SK-N-SH (cell line): ENCODE data around the gene SPECC1L. TPM values are rescaled to one million over a fixed set of nuclear protein-coding genes. Genes with fewer than 3 reads are reported as not detected.

Experiments
- CTCF ChIA-PET: fragments of 300-600, 350-600 bp; formaldehyde crosslinking; extraction: SDS; loops from one replicate; lab custom pipeline; 2021; lab: Yijun Ruan, JAX
- POLR2A ChIA-PET: fragments of 350-600 bp; sonication (Branson Sonifier 250); formaldehyde crosslinking; extraction: SDS; loops from one replicate; lab custom pipeline; 2020; ENCODE audit warnings: antibody characterized with exemption, inconsistent platforms; lab: Yijun Ruan, JAX
- DNase-seq: peaks from one replicate; pipeline ENCODE4 v3.0.0; 2012
- H2AFZ ChIP-seq: fragments of 200-600 bp; sonication (generic); 2 replicates; pipeline ENCODE4 v1.8.1; 2016; ENCODE audit warnings: antibody characterized with exemption, mild to moderate bottlenecking, low read depth
- H3F3A ChIP-seq: fragments of 200-600 bp; sonication (generic); replicated peaks from 2 replicates; pipeline ENCODE3; 2016; ENCODE audit warnings: antibody characterized with exemption, mild to moderate bottlenecking; ENCODE audit not compliant: insufficient read depth
- H3K27ac ChIP-seq, 2 experiments: fragments of 200-500 bp in 1 of 2; fragments of 200-600 bp in 1 of 2; sonication (Bioruptor generic) in 1 of 2; sonication (generic), shearing (Covaris generic) in 1 of 2; 2 replicates each; pipeline versions ENCODE4 v1.5.1 to v1.6.1; 2014 to 2016; ENCODE audit warnings: low read depth in 2 of 2, inconsistent platforms in 1 of 2, low read length in 1 of 2, mild to moderate bottlenecking in 1 of 2, mixed read lengths in 1 of 2
- H3K27me3 ChIP-seq: fragments of 200-600 bp; sonication (generic), shearing (Covaris generic); 2 replicates; pipeline ENCODE4 v1.6.1; 2016; ENCODE audit warnings: mixed run types; ENCODE audit not compliant: insufficient read depth
- H3K36me3 ChIP-seq, 2 experiments: fragments of 200-500 bp in 1 of 2; fragments of 200-600 bp in 1 of 2; sonication (Bioruptor generic) in 1 of 2; sonication (generic) in 1 of 2; replicated peaks in 1 of 2; 2 replicates each; pipeline versions ENCODE3 to v1.5.1; 2014 to 2016; ENCODE audit warnings: low read length in 1 of 2, mild to moderate bottlenecking in 1 of 2; ENCODE audit not compliant: insufficient read depth in 2 of 2, control insufficient read depth in 1 of 2
- H3K4me1 ChIP-seq, 2 experiments: fragments of 200-500 bp in 1 of 2; fragments of 200-600 bp in 1 of 2; sonication (Bioruptor generic) in 1 of 2; sonication (generic), shearing (Covaris generic) in 1 of 2; 2 replicates each; pipeline versions ENCODE4 v1.5.1 to v1.6.1; 2014 to 2016; ENCODE audit warnings: low read depth in 1 of 2, low read length in 1 of 2, mixed run types in 1 of 2; ENCODE audit not compliant: insufficient read depth in 2 of 2, control insufficient read depth in 1 of 2
- H3K4me2 ChIP-seq: fragments of 200-600 bp; sonication (generic), shearing (Covaris generic); 2 replicates; pipeline ENCODE4 v1.6.1; 2017; ENCODE audit warnings: mixed run types
- H3K4me3 ChIP-seq, 2 experiments: fragments of 200-500 bp in 1 of 2; fragments of 200-600 bp in 1 of 2; sonication (Bioruptor generic) in 1 of 2; sonication (generic), shearing (Covaris generic) in 1 of 2; 2 replicates each; pipeline versions ENCODE4 v1.5.1 to v1.8.1; 2014 to 2016; ENCODE audit warnings: low read depth in 2 of 2, inconsistent platforms in 1 of 2, low read length in 1 of 2, mild to moderate bottlenecking in 1 of 2, mixed read lengths in 1 of 2, moderate library complexity in 1 of 2
- H3K79me2 ChIP-seq: fragments of 200-600 bp; sonication (generic); 2 replicates; pipeline ENCODE4 v1.8.1; 2017; ENCODE audit warnings: mild to moderate bottlenecking; ENCODE audit not compliant: insufficient read depth
- H3K9ac ChIP-seq: fragments of 200-600 bp; sonication (generic); 2 replicates; pipeline ENCODE4 v1.6.1; 2017; ENCODE audit warnings: mixed run types
- H3K9me2 ChIP-seq: fragments of 200-600 bp; sonication (generic); 2 replicates; pipeline ENCODE4 v1.6.1; 2017; ENCODE audit warnings: mixed run types
- H3K9me3 ChIP-seq: fragments of 200-600 bp; sonication (generic); 2 replicates; pipeline ENCODE4 v1.6.1; 2017; ENCODE audit warnings: mixed run types, mild to moderate bottlenecking, moderate library complexity
- H4K20me1 ChIP-seq: fragments of 200-600 bp; sonication (generic); 2 replicates; pipeline ENCODE4 v1.6.1; 2017; ENCODE audit warnings: mild to moderate bottlenecking, mixed run types; ENCODE audit not compliant: insufficient read depth
- ELF1 ChIP-seq: IDR thresholded peaks from 2 replicates; pipeline ENCODE4 v1.4.0; 2012
- EP300 ChIP-seq, 2 experiments: IDR thresholded peaks; 2 replicates each; pipeline versions ENCODE4 v1.4.0 to v1.6.1; 2012; ENCODE audit warnings: borderline replicate concordance in 1 of 2, low read depth in 1 of 2, low read length in 1 of 2
- GATA2 ChIP-seq: sonication (generic); formaldehyde crosslinking; IDR thresholded peaks from 2 replicates; pipeline ENCODE4 v1.5.0; 2020; ENCODE audit warnings: mild to moderate bottlenecking, missing genetic modification reagents
- JUND ChIP-seq: IDR thresholded peaks from 2 replicates; pipeline ENCODE4 v1.4.0; 2012
- MXI1 ChIP-seq: IDR thresholded peaks from 2 replicates; pipeline ENCODE4 v1.6.1; 2012; ENCODE audit warnings: mild to moderate bottlenecking, low read depth, low read length, improper control_type of control experiment
- NRF1 ChIP-seq: IDR thresholded peaks from 2 replicates; pipeline ENCODE4 v1.6.1; 2012; ENCODE audit warnings: low read depth, mild to moderate bottlenecking, low read length
- RAD21 ChIP-seq: IDR thresholded peaks from 2 replicates; pipeline ENCODE4 v1.6.1; 2012; ENCODE audit warnings: mild to moderate bottlenecking, low read length
- RCOR1 ChIP-seq: fragments of 150-350 bp; IDR thresholded peaks from 2 replicates; pipeline ENCODE4 v1.6.1; 2017; ENCODE audit warnings: antibody characterized with exemption, low read length
- RFX5 ChIP-seq: IDR thresholded peaks from 2 replicates; pipeline ENCODE4 v1.6.1; 2012; ENCODE audit warnings: mild to moderate bottlenecking, improper control_type of control experiment, low read length
- RXRA ChIP-seq: IDR thresholded peaks from 2 replicates; pipeline ENCODE4 v1.4.0; 2012; ENCODE audit warnings: low read depth, mild to moderate bottlenecking, borderline replicate concordance
- TAF1 ChIP-seq: IDR thresholded peaks from 2 replicates; pipeline ENCODE4 v1.6.1; 2012; ENCODE audit warnings: low read depth, mild to moderate bottlenecking, low read length, moderate library complexity, borderline replicate concordance
- TCF12 ChIP-seq: IDR thresholded peaks from 2 replicates; pipeline ENCODE4 v1.4.0; 2012
- TEAD4 ChIP-seq: IDR thresholded peaks from 2 replicates; pipeline ENCODE4 v1.4.0; 2012; ENCODE audit warnings: mild to moderate bottlenecking, borderline replicate concordance; ENCODE audit not compliant: insufficient read depth
- WGBS: methylation state at CpG from one replicate; pipeline ENCODE4 v1.1.6; 2017; ENCODE audit warnings: low lambda C conversion rate; 5-methylcytosine and 5-hydroxymethylcytosine counted together
- polyA plus RNA-seq, 3 experiments: library from polyadenylated mRNA; depleted of rRNA; stranded (reverse); fragments of >200 nt; gene quantifications; 2 replicates each; pipeline ENCODE4 v1.2.3, GENCODE V29; 2012
- TF ChIP-seq, protein P1 (sequence below): IDR thresholded peaks from 2 replicates; pipeline ENCODE4 v1.4.0; 2012; ENCODE audit warnings: low read depth, borderline replicate concordance
- TF ChIP-seq, protein P2 (sequence below): IDR thresholded peaks from 2 replicates; pipeline ENCODE4; 2012
- TF ChIP-seq, protein P3 (sequence below): IDR thresholded peaks from 2 replicates; pipeline ENCODE4 v1.4.0; 2012; ENCODE audit warnings: low read depth
- TF ChIP-seq, protein P4 (sequence below): fragments of 200-600 bp; sonication (generic); IDR thresholded peaks from 2 replicates; pipeline ENCODE4 v1.6.1; 2017; ENCODE audit warnings: antibody characterized with exemption, mild to moderate bottlenecking, moderate library complexity
- TF ChIP-seq, protein P5 (sequence below): fragments of 150-350 bp; IDR thresholded peaks from 2 replicates; pipeline ENCODE4 v1.6.1; 2016; ENCODE audit warnings: mild to moderate bottlenecking, low read depth, low read length

SPECC1L gene
- polyA plus RNA-seq, 1 of the 3 experiments (the other 2 are of a cell fraction), result 22.9 TPM

DNA sequence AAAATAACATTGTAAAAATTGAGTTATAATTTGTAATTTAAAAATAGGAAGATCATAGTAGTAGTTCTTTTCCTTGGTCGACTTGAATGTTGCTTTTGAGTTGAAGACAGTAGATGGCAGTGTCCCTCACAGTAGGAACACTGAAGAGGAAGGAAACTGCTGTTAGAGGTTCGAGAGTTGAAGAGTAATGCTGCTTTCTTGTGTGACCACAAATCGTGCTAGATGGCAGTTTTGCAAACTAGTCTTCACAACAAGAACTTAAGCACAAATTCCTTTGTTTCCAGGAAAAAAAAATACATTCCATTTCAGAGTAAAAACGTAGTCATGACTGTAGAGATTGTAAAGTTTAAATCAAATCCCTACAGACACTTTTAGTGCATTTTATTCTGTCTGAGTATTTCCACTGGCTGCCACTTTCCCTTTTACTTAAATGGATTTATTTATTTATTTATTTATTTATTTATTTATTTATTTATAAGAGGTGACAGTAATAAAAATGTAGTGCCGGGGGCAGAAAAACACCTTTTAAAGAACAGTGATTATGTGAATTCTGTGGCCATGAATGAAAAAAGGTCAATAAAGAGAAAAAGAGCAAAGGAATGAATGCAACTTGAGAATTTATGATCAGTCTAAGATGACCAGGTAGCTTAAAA, 54.6 kb downstream of the SPECC1L start (continued):
- TF ChIP-seq, protein P1, sequence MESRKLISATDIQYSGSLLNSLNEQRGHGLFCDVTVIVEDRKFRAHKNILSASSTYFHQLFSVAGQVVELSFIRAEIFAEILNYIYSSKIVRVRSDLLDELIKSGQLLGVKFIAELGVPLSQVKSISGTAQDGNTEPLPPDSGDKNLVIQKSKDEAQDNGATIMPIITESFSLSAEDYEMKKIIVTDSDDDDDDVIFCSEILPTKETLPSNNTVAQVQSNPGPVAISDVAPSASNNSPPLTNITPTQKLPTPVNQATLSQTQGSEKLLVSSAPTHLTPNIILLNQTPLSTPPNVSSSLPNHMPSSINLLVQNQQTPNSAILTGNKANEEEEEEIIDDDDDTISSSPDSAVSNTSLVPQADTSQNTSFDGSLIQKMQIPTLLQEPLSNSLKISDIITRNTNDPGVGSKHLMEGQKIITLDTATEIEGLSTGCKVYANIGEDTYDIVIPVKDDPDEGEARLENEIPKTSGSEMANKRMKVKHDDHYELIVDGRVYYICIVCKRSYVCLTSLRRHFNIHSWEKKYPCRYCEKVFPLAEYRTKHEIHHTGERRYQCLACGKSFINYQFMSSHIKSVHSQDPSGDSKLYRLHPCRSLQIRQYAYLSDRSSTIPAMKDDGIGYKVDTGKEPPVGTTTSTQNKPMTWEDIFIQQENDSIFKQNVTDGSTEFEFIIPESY, result no peak
- TF ChIP-seq, protein P2, sequence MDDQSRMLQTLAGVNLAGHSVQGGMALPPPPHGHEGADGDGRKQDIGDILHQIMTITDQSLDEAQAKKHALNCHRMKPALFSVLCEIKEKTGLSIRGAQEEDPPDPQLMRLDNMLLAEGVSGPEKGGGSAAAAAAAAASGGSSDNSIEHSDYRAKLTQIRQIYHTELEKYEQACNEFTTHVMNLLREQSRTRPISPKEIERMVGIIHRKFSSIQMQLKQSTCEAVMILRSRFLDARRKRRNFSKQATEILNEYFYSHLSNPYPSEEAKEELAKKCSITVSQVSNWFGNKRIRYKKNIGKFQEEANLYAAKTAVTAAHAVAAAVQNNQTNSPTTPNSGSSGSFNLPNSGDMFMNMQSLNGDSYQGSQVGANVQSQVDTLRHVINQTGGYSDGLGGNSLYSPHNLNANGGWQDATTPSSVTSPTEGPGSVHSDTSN, result no peak
- TF ChIP-seq TEAD4 (no peak), NRF1 (no peak), RCOR1 (0 out of 2 replicates have a peak, but pooled peaks have one; percentile 28), RFX5 (no peak), TCF12 (no peak), JUND (no peak), RAD21 (peak; percentile 95)
- TF ChIP-seq, protein P3, sequence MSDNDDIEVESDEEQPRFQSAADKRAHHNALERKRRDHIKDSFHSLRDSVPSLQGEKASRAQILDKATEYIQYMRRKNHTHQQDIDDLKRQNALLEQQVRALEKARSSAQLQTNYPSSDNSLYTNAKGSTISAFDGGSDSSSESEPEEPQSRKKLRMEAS, result no peak
- TF ChIP-seq, protein P4, sequence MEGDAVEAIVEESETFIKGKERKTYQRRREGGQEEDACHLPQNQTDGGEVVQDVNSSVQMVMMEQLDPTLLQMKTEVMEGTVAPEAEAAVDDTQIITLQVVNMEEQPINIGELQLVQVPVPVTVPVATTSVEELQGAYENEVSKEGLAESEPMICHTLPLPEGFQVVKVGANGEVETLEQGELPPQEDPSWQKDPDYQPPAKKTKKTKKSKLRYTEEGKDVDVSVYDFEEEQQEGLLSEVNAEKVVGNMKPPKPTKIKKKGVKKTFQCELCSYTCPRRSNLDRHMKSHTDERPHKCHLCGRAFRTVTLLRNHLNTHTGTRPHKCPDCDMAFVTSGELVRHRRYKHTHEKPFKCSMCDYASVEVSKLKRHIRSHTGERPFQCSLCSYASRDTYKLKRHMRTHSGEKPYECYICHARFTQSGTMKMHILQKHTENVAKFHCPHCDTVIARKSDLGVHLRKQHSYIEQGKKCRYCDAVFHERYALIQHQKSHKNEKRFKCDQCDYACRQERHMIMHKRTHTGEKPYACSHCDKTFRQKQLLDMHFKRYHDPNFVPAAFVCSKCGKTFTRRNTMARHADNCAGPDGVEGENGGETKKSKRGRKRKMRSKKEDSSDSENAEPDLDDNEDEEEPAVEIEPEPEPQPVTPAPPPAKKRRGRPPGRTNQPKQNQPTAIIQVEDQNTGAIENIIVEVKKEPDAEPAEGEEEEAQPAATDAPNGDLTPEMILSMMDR, result peak; percentile 80
- TF ChIP-seq, all 33 proteins: peak for 7

DNA sequence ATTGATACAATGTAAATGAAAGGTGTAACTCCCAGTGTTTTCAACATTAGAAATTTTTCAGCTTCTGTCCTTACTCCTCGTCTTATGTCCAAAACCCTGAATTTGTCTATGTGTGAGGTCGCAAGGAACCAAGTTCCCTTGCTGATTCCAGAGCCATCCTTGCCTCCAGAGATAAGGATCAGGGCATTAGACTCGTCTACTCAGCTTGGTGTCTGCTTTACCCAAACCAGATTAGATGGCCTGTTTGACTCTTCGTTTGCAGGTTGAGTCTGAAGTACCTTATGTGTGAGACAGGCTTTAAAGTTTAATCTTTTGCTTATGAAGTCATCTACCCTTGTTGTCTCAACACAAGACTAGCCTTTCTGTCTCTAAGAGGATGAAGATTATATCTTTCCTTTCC, 55.6 kb downstream of the SPECC1L start:
- POLR2A ChIA-PET, result interaction anchor here (1.0 to 1.1 kb wide), 3 partner anchors 90 to 109 kb away, joined by 3 to 4 read pairs (median 3); no protein-coding TSS in a partner anchor
- no peaks in the 10 kb centered on the region for H3K9me3 ChIP-seq
- CTCF ChIA-PET, result interaction anchor here (0.7 to 2.6 kb wide), 17 partner anchors 14 to 725 kb away, joined by 3 to 17 read pairs (median 3); partner anchors contain the start of gene ADORA2A
- H4K20me1 ChIP-seq, result no peaks in the 10 kb centered on the region
- no peak overlapping the region for H3K9ac ChIP-seq
- H3K79me2 ChIP-seq, result peaks cover 82% of the 10 kb centered on the region
- TF ChIP-seq EP300 (IDR thresholded peaks at IDR 0.05; ENCODE audit: borderline replicate concordance in 1 of 2, low read depth in 1 of 2, low read length in 1 of 2) (peak in 1 of 2 experiments; percentile 28; a peak in 1 of 4 replicates), ELF1 (no peak), JUND (no peak), MXI1 (no peak), TAF1 (no peak), RCOR1 (peak; percentile 29; the same call in 1 of the 2 replicates), RXRA (no peak), TCF12 (no peak), GATA2 (CRISPR knock-in tag) (peak; percentile 87)
- TF ChIP-seq, protein P3, result no peak
- TF ChIP-seq, protein P5, sequence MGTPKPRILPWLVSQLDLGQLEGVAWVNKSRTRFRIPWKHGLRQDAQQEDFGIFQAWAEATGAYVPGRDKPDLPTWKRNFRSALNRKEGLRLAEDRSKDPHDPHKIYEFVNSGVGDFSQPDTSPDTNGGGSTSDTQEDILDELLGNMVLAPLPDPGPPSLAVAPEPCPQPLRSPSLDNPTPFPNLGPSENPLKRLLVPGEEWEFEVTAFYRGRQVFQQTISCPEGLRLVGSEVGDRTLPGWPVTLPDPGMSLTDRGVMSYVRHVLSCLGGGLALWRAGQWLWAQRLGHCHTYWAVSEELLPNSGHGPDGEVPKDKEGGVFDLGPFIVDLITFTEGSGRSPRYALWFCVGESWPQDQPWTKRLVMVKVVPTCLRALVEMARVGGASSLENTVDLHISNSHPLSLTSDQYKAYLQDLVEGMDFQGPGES, result no peak
- TF ChIP-seq, protein P1, result no peak
- TF ChIP-seq, all 33 proteins: peak for 3
- Histone ChIP-seq H3K4me1 (peaks cover 30 to 41% of the 10 kb centered on the region in 2 experiments), H3K27me3 (no peaks in the 10 kb centered on the region), H3F3A (peaks cover 55% of the 10 kb centered on the region), H2AFZ (no peak overlapping the region), H3K4me2 (no peak overlapping the region), H3K36me3 (peaks cover 48 to 51% of the 10 kb centered on the region in 2 experiments), H3K9me2 (no peaks in the 10 kb centered on the region), H3K27ac (peak overlapping the region; percentile 80 to 97), H3K4me3 (no peak overlapping the region)
- peak; percentile 19 for DNase-seq
- 65% methylated on average over 4 of the region's 4 CpGs for WGBS
